ENCODE data around the gene RALGAPA2.

RALGAPA2 gene

DNA sequence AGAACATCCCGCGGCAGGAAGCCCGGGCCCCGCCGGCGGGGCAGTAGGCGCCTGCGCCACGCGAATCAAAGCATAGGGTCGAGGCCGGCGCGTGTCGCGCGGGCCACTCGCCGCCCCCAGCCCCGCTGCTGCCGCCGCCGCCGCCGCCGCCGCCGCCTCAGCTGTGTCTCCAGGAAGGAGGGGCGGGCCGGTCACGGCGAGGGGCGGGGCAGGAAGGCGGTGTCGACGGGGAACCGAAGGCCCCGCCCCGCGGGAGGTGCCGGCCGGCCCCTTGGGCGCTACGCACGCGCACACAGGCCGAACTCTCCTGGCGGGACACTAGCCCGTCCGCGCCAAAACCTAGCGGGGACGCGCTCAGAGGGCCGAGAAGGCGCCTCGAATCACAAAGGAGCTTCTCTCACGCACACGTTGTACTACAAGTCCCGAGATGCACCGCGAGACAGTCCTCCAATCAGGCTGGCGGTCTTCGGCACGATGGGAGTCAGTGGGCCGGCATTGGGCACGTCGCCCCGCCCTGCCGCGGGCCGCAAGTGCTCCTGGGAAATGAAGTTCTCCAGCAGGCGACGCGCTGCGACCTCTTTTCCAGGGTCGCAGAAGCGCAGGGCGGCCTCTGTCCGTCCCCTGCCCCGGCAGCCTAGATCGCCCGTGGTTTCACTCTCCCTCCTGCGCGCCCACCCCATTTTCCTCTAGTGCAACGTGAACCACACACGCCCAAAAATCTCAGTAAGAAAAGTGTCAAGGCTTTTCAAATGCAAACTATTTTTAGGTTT, at the start of gene RALGAPA2:
RALGAPA2 (minus strand) TSS at position 171 of the 770 bp plus-strand sequence; CDS start at position 7, 164 bp downstream.
- peak; percentile 92 to 94 for DNase-seq

DNA sequence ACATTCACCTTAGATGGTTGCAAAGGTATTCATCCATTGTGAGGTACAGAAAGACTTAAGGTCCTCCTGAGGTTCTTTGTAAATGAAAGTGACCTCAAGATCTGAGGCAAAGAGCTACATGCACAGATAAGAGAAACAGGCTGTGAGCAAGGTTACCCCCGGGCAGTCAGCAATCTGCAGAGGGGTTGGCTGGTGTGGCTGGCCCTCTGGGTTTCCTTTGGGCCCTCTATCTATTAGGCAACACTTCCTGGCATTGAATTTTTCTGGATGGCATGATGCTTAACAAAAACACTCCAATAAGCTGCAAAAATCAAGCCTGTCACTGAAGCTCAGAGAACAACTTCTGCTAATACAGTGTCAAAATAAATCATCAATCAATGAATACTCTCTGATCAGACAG, 48.9 kb upstream of the RALGAPA2 start:
- DNase-seq, result no peak

DNA sequence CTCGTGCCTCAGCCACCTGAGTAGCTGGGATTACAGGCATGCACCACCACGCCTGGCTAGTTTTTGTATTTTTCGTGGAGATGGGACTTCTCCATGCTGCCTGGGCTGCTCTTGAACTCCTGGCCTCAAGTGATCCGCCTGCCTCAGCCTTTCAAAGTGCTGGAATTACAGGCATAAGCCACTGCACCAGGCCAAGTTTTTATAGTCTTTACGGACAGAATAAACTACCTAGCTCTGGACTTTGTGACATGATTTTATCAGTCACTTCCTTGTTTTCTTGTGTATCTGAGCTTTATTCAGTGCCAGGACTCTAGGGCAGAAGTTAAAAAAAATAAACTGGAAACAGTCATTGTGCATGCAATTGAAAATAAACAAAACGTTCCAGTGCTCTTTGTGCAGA, 46.7 kb upstream of the RALGAPA2 start:
- DNase-seq, result no peak

DNA sequence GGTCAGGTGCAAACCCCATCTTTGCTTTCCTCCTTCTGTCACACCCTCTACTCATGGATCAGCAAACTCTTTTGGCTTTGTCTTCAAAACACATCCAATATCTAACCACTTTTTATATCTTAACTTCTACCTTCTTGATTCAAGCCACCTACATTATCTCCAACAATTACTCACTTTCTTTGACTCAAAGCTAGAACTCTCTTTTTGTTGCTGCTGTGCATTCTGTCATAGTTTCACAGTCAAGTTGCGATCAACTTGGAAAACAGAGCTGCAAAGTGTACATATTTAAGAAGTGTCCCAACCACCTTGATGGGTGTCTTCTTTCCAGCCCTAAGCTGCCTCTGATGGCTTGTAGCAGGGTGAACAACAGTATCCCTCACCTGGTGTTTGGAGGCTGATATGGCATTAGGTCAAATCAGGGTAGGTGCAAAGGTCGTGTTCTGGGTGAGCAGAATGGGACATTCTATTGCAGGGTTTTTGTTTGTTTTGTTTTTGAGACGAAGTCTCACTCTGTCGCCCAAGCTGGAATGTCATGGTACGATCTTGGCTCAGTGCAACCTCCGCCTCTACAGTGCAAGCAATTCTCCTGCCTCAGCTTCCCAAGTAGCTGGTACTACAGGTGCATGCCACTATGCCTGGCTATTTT, 43.4 kb upstream of the RALGAPA2 start:
- no peak for DNase-seq

DNA sequence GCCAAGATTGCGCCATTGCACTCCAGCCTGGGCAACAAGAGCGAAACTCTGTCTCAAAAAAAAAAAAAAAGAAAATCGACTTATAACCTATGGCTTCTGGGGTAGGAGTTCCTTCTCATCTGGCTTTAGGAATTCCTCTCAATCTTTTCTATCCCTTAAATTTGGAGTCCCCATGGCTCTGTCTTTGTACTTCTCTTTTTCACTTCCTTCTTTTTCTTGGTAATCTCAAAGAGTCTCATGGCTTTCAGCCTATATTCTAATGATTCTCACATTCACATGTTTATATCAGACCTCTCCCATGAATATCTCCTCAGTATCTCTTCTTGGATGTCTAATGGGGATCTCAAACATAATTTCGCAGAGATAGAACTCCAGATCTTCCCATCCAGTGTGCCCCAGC, 42.8 kb upstream of the RALGAPA2 start:
- no peak for DNase-seq

DNA sequence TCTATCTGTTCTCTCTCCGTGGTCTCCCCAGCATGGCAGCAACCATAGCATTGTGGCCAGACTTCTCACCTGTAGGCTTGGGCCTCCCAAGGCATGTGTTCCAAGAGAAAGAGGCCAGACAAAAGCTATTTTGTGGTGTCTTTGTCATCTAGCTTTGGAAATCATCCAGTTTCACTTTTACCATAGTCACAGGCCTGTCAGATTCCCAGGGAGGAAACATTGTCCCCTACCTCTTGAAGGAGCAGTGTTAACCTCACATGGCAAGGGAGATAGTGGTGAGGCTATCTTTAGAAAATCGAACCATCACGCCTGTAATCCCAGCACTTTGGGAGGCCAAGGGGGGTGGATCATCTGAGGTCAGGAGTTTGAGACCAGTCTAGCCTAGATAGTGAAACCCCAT, 42.3 kb upstream of the RALGAPA2 start:
- no peak for DNase-seq

DNA sequence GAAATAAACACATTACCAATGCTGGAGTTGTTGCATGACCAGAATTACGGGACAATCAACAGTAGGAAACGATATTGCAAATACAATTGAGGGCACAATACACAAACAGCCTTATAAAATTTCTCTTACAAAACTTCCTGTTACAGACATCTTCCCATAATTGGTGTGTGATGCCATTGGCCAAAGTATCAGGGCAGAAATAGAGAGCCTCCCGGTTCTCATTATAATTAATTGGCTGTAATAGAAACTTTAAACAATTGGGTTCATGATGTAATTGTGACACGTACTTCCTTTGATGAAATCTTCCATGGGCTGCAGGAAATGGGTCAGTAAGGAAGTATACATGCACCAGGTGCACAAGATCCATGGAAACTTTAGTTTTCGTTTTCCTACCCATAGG, 40.3 kb upstream of the RALGAPA2 start:
- DNase-seq, result no peak

DNA sequence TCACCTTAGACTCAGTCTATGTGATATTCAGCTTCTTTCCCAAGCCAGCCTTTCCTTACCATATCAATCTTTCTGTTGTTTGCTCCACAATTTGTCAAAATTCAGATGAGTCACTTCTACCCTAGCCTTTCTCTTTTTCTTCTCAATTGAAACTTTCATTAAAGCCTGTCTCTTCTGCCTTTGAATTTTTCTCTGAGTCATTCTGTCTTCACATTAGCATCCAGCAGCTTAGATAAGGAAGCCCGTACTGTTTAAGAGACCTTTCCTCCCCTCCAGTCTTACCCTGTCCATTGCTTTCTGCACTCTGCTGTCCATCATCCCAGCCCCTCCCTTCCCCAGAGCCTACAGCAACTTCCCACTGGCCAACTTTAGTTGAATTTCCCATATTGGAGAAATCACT, 34.9 kb upstream of the RALGAPA2 start:
- DNase-seq, result no peak

DNA sequence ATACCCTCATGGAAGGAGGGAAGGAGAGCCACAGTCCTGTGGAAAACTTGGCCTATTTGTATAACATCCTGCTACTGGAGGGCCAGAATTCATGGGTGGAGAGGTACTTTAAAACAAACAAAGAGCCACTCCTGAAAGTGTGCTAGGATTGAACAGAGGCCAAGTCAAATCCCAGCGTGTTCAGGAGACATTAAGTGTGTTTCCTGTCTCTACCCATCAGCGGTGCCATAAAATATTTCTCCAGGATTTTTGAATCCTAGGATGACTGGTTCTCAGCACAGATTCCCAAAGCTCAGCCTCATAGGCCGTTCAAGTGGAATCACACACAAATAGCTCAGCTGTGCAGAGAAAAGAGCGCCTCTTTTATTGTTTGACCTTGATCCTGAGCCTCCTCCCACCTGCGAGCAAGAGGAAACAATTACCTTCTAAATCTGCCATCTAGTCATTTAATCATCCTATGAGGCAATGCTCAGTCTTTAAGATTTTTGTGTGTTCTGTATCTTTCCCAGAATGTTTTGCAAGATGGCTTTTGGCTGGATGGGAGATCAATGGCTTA, 31.8 kb upstream of the RALGAPA2 start:
- no peak for DNase-seq

DNA sequence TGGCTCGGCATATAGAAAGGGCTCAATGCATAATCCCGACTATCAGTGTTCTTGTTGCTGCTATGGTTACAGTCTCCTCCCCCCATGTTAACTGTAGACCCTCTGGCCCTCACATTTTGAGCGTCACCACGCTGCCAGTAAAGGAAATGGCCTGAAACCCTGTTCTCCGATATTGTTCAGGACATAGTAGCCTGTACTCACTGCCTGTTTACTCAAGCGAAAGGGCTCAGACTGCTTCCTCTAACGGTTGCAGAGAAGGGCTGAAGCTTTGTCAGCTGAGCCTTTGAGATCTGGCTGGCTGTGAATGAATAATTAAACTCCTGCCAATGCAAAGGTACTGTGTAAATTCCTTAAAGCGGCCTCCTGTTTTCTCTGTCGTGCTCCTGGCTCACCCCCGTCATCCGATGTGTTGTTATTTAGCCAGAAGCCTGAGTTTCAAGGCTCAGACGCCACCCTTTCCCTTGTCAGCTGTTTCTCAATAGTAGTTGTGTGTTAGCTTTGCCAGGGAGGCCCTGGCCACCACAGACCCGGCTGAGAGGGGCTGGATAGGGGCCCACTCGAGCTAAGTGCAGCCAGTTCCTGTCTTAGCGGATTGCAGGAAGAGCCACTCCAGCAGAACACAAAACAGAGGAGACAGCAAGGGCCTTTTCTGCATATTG, 31.2 kb upstream of the RALGAPA2 start:
- peak in 1 of 2 donors; percentile 1 for DNase-seq

DNA sequence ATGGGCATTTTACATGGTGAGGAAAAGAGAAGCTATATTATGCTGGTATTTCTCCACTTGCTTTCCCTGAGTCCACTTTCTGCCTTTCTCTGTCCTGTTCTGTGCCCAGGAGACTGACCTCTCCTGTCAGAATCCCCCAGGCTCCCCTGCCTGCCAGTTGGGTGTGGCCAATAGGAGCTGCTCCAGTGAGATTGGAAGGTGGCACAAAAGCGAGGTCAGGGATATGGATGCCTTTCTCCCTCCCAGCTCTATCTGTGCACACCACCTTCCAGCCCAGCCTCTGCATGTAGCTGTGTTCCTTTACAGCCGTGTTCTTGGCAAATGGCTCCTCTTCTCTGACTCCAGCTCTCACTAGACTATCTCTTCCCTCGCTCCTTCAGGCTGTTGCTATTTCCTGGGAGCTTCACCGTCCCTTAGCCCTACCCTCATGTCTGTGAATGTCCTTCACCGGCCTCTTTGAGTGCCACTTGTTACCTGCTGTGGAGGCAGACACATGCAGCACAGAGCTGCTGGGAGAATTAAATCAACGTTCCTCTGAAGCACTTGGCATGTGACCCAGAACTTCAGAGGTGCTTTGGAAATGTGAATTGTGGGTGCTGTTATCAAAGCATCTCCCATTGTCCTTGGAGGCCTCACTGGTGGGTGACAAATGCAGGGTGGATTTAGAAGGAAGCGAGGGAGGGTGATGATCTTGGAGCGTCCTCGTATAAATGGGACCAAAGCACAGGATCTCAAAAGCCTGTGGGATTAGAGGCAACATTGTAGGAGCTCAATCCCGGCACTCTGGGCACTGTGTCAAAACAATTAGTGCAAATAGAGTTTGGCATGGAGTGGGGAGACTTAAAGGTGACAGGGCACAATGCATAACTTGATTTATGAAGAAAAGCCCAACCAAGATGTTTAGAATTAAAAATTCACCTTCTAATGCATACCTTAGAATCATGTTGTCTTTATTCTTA, 28.9 kb upstream of the RALGAPA2 start:
- DNase-seq, result no peak

DNA sequence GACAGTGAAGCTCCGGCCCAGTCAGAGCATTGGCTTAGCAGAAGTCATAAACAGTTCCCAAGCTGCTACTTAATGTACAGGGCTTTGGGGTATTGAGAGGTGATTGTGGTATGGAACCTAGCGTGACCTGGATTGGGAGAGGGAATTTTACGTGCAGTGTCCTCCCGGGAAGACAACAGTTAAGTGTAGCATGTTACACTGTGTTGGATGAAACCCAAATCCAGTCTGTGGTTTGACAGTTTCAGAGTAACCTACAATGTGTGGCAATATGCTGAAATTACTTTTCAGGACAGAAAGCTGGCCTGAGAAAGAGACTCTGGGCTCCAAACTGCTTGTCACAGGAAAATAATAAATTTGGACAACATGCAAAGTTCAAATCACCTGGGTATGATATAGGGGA, 28.1 kb upstream of the RALGAPA2 start:
- no peak for DNase-seq

DNA sequence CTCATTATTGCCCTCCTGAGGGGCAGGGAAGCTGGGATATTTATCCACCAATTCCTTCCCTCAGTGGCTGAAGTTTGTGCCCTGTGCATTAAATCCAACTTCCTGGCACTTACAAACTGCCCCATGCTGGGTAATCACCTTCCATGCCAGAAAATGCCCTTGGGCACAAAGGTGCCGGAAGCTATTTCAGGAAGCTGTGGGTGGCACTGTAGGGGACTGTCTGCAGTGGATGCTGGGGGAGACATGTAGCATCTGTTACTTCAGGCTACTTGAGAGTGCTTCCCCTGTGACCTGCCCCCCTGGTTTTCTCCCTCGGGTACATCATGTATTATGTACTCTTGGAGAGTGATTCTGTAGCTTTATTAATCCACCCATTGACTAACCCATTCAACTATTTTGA, 24.7 kb upstream of the RALGAPA2 start:
- no peak for DNase-seq

DNA sequence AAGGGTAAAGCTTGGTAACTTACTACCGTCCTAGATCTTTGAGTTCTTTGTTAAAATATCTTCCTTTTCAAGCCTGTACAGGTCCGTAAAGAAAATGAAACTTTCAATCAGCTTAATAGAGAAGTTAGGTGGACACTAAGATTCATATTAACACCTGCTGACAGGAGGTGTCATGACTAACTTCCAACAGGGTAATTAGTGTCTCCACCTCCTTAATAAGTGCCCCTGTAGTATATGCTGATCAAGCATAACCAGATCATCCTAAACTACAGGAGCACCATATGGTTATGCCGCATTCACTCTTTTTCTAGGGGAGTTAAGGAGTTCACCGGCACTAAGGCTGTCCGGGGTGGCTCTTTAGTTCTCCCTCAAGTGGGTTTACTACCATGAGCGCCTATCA, 23.9 kb upstream of the RALGAPA2 start:
- no peak for DNase-seq

DNA sequence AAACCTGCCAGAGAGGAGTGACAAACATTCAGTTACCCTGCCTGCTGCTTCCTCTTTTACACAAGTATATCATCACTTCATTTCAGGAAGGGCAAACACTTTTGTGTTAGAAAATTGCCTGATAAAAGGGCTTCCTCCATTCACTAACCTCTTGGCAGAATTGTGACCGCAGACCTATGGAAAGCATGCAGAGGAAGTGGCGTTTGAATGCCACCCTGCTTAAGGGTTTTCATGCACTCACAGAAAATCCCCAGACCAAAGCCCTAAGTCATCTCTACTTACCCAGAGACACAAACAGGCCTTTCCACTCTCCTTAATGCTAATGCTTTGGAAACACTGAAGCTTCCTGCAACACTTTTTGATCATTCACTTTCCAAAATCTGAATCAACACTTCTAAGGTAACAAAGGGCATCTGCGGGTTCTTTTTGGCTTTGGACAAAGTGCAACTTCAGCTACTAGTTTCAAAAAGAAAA, 22.1 kb upstream of the RALGAPA2 start:
- DNase-seq, result peak in 1 of 2 donors; percentile 53

DNA sequence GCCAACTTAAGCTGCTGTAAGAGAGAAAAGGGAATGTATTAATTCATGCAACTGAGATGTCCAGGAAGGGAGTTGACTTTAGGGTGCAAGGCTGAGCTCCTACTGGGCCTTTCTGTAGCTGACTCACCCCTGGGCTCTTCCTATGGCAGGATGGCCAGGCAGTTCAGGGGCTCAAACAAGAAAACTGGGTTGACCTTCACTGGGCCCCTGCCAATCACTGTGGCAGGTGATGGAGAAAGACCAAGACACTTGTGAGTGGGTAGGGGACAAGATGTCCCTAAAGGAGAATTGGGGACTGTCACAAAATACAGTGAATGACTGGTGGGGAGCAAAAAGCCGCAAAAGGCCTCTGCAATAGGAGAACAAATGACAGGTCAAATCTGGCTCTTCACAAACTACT, 21.5 kb upstream of the RALGAPA2 start:
- peak in 1 of 2 donors; percentile 13 for DNase-seq

DNA sequence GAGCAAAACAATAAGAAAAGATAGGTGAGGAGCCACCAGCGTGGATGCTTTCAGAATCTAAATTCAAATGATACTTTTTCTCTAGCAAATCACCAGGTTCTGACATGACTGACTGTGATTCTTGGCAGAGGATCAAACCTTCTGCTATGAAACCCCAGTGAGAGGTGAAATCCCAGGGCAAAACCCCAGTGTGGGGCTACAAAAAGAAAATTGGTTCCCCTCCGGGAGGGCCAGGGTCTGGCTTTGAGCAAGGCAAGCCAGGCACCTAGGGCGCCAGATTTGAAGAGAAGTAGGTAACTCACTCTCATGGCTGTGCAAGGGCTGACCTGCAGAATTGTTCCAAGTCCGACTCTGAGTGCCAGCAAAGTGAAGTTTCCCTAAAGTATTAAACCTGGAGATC, 20.2 kb upstream of the RALGAPA2 start:
- DNase-seq, result no peak

DNA sequence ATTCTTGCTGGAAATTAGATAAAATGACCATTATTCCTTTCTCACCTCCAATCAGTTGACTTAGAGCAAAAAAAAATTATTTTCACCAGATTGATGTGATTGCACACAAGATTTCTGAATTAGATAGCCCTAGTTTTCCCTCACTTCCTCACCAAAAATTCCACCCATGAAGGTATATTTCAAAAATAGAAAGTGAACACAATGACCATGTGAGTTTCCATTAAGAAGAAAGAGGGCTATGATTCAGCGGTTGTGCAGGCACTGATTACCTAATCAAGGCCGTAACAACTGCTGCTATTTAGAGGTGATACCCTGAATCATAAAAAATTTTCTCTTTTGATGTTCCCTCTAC, 19.5 kb upstream of the RALGAPA2 start:
- DNase-seq, result peak in 1 of 2 donors; percentile 46

DNA sequence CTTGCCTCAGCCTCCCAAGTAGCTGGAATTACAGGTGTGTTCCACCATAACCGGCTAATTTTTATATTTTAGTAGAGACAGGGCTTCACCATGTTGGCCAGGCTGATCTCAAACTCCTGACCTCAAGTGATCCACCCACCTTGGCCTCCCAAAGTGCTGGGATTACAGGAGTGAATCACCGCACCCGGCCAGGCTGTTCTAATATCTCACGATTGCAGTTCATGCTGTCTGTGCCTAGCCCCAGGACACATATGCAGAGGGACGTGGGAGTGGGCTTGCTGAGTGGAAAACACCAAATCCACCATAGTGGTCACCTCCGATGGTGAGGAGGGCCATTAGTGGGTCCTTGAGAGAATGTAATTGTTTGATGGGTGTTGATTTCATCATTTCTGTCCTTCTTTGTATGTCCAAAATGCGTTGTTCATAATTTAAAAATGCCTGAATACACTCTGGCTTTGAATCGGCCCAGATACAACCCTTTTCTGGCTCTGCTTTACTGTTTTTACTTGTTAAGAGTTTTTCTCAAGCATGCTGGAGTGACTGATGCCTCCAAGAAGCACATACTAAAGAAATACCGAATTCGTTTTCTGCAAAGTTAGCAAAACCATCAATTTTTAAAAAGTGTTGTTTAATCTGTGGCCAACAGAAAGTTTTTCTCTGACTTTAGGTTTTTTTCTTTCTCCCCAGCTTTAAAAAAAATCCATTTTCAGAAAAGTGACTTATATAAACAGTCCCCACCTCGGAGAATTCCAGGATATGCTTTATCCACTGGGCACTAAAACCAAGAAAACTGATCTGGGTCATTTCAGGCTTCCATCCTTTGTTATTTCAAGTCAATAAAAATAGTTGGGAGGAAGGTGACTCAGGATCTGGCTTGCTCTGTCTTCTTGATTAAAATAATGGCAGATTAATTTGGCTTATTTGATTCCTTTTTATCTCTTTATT, 18.8 kb upstream of the RALGAPA2 start:
- no peak for DNase-seq

DNA sequence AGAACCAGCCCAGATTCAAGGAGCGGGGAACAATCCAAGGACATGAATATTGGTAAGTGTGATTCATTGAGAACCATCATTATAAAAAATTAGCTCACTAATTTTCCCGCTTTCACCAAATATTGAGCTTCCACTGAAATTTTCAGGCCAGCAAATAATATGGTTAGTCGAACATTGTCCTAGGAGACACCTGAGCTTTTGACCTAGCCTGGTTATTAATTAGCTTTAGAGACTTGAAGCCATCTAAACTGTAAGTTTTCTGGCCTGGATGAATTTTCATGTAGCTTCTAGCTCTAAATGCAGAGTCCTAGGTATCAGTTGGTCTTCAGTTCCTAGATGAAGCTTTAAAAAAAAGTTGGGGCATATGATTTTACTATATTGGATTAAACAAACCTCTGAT, 17.1 kb upstream of the RALGAPA2 start:
- no peak for DNase-seq

DNA sequence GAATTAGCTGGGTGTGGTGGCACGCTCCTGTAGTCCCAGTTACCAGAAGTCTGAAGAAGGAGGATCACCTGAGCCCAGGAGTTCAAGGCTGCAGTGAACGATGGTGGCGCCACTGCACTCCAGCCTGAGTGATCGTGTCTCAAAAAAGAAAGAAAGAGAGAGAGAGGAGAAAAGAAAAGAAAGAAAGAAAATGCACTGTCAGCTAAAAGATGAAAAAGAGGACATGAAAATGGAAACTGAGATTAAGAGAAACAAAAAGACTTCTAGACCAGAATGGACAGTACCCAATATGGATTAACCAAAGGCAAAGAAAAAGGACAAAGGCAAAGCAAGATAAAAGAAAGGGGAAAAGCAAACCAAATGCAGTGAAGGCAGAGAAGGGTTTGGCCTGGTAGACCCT, 9.0 kb upstream of the RALGAPA2 start:
- no peak for DNase-seq
